22Rv1 (cell line): ENCODE measurements around the gene OR2V1.

ENCODE experiments used
- CTCF ChIP-seq: fragments of 450-650 bp; IDR thresholded peaks from 2 replicates; pipeline ENCODE4 v1.5.1; 2017; ENCODE audit warnings: mild to moderate bottlenecking
- ZFX ChIP-seq: fragments of 450-650 bp; IDR thresholded peaks from 2 replicates; pipeline ENCODE4 v1.6.1; 2017; ENCODE audit warnings: antibody characterized with exemption, borderline replicate concordance

GRCh38 chr5:181153814-181154213, 22.8 kb upstream of the OR2V1 start:
- TF ChIP-seq CTCF, result no peak
- TF ChIP-seq ZFX, result no peak
